ENCODE results near the gene ABHD10.
"Not testable (repeated sequence)": the region's sequence is repeated elsewhere in the genome, so short reads cannot be mapped to it uniquely, and the experiment has no call there.

Gene ABHD10

DNA sequence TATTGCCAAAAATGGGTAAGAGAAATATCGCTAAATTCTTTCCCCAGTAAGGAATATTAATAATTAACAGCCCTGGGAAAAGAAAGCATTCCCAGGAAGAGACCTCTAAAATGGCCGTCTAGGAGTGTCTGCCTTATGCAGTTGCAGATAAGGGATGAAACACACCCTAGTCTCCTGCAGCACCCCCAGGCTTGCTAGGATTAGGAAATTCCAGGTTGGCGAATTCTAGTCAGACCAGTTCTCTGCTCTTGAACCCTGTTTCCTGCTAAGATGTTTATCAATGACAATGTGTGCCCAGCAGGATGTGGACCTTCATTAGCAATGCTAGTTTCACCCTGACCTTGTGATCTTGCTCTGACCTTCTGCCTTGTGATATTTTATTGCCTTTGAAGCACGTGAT lies 58.4 kb downstream of the ABHD10 start:
- DNase-seq, result not testable (repeated sequence)

DNA sequence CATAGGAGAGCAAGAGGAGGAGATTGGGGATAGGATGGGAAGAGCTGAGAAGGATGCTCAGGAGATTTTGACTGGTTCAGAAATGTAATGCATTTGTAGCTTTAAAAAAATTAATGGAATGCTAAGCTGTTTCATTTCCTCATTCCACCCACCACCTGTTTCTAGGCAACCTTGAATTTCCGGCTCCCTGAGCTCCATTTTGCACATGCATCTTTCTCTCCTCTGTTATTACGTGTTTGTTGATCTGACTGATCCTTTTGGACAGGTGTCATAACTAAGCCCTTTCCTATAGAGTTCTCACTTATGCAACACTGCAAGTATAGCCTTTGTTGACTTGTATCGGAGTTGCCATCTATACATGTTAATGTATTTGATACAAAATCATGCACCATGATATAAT lies 60.0 kb downstream of the ABHD10 start:
- no peak for DNase-seq

DNA sequence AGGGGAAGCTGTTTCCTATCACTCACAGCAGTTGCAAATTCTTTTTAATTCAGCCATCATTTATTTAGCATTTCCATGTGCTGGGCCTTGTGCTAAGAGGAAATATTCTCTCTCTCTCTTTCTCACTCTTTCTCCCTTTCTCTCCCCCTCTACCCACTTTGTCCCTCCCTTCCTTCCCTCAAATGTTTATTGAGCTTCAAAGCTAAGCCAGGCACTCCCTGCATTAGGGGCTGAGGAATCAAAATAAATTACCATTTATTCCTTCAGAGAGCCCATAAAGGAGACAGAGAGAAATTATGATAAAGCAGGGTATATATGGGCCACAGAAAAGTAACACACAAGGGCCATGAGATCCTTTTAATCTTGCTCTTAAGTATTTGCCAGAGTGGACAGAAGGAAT lies 62.5 kb downstream of the ABHD10 start:
- no peak for DNase-seq

DNA sequence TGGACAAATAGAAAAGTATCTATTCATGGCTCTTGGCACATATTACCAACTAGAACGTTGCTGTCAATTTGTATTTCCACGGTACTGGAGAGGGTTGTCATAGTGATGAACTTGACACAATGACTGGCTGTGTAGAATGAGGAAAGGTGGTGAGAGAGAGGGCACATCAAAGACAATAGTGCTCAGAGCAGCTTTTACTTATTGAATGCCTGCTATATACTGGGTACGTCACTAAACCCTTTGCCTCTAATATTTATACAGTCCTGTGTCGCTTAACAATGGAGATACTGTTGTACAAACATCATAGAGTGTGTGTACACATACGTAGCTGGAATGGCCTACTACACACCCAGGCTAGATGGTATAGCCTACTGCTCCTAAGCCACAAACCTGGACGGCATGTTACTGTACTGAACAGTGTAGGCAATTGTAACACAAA lies 64.0 kb downstream of the ABHD10 start:
- peak; percentile 99 for DNase-seq

Measured in COR-L47 (cell line).